HG03066 (cell line): Measurements from ENCODE around the gene ZNF79.

Source experiments
- ATAC-seq: cut with Tn5 transposase; IDR thresholded peaks from one replicate; pipeline ENCODE4 v1.9.1; 2021; ENCODE audit warnings: low read depth; ENCODE audit not compliant: unreplicated experiment

ZNF79 gene

DNA sequence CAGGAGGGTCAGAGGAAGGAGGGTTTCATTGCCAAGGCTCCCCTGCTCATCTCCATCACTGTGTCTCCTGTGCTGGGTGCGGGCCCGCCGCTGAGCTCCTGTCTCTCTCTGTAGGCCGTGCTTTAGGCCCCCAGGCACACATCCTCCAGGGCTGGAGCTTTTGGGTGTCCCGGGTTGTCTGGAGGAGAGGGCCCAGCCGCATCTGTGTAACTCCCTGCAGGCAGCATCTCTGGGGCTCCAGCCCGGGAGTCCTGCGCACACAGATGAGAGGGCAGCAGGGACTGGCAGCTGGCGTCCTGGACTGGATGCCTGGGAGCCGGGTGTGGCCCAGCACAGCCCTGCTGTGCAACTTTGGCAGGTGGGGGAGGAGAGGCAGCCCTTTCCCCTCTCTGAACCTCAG lies 67.3 kb downstream of the ZNF79 start:
- ATAC-seq: no peak

GRCh38 chr9:127492616-127493015 lies 68.4 kb downstream of the ZNF79 start:
- ATAC-seq: no peak

DNA sequence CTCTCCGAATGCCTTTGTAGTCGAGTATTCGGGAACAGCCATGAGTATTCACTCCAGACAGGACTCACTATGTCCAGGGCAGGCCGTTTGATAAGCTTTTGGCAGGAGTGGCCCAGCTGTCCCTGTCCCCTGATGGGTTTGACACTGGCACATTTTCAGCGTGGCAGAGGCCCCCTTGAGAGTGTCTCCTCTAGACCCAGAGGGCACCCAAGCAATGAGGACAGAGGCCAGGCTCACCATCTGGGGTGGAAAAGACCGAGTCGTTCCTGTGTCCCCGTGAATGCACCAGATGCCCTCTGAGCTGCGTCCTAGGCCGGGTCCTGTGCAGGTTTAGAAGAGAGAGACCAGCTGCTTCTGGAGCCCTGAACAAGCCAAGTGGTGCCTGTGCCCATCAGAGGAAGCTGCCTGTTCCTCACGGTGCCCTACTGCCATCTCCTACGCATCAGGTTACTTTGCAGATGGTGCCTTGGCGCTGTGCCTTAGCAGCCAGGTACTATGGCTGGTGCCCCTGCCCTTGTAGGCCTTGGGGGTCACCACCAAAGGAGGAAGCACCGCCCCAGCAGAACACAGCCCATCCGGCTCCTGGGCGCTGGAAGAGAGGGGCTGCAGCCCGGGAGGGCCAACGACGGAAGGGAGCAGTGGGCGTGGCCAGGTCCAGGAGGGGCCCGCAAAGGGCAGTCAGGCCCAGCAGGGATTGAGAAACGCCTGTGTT lies 69.6 kb downstream of the ZNF79 start:
- ATAC-seq: no peak

DNA sequence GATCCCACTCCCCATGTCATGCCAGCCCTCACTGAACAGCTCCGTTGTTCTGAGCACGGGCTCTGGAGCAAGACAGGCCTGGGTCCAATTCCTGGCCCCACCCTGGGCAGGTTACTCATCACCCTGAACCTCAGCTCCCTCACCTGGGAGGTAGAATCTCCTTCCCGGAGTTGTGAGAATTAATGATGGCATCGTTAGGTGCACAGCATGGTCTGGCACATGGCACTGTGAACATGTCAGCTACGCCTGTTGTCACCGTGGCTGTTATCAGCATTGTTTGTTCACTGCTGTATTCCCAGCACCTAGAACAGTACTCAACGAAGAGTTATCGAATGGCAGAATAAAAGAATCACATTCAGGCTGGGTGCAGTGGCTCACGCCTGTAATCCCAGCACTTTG lies 70.1 kb downstream of the ZNF79 start:
- no peak for ATAC-seq
